Parathyroid adenoma (tissue), 2 donors: ENCODE data around the gene NHERF2.

Experiments used
- H2AFZ ChIP-seq: fragments of 300-600 bp; sonication (generic); one replicate; pipeline ENCODE4 v1.7.0; 2017; ENCODE audit warnings: antibody characterized with exemption, mild to moderate bottlenecking
- H3K27ac ChIP-seq: fragments of 300-600 bp; sonication (generic); one replicate; pipeline ENCODE4 v1.7.0; 2017
- H3K27me3 ChIP-seq: fragments of 300-600 bp; sonication (generic); one replicate; pipeline ENCODE4 v1.7.0; 2017; ENCODE audit warnings: low read length; ENCODE audit not compliant: control insufficient read depth, insufficient read depth
- H3K36me3 ChIP-seq: fragments of 300-600 bp; sonication (generic); one replicate; pipeline ENCODE4 v1.7.0; 2017; ENCODE audit warnings: low read length; ENCODE audit not compliant: control insufficient read depth, insufficient read depth
- H3K4me1 ChIP-seq: fragments of 300-600 bp; sonication (generic); one replicate; pipeline ENCODE4 v1.7.0; 2017; ENCODE audit warnings: control low read depth
- H3K4me2 ChIP-seq: fragments of 300-600 bp; sonication (generic); one replicate; pipeline ENCODE4 v1.7.0; 2017; ENCODE audit warnings: low read length
- H3K4me3 ChIP-seq: fragments of 300-600 bp; sonication (generic); one replicate; pipeline ENCODE4 v1.7.0; 2017; ENCODE audit warnings: low read depth, low read length
- H3K79me2 ChIP-seq: fragments of 300-600 bp; sonication (generic); one replicate; pipeline ENCODE4 v1.7.0; 2017; ENCODE audit warnings: control low read depth
- H3K9ac ChIP-seq: fragments of 300-600 bp; sonication (generic); one replicate; pipeline ENCODE4 v1.7.0; 2017; ENCODE audit warnings: mild to moderate bottlenecking
- H3K9me3 ChIP-seq: fragments of 300-600 bp; sonication (generic); one replicate; pipeline ENCODE4 v1.7.0; 2017; ENCODE audit warnings: low read length; ENCODE audit not compliant: control insufficient read depth
- TF ChIP-seq, protein P1 (sequence below): fragments of 300-600 bp; sonication (generic); IDR thresholded peaks from one replicate; pipeline ENCODE4 v1.7.0; 2017; ENCODE audit warnings: antibody characterized with exemption, mild to moderate bottlenecking
- donor health status: primary hyperparathyroidism.

The NHERF2 gene

DNA sequence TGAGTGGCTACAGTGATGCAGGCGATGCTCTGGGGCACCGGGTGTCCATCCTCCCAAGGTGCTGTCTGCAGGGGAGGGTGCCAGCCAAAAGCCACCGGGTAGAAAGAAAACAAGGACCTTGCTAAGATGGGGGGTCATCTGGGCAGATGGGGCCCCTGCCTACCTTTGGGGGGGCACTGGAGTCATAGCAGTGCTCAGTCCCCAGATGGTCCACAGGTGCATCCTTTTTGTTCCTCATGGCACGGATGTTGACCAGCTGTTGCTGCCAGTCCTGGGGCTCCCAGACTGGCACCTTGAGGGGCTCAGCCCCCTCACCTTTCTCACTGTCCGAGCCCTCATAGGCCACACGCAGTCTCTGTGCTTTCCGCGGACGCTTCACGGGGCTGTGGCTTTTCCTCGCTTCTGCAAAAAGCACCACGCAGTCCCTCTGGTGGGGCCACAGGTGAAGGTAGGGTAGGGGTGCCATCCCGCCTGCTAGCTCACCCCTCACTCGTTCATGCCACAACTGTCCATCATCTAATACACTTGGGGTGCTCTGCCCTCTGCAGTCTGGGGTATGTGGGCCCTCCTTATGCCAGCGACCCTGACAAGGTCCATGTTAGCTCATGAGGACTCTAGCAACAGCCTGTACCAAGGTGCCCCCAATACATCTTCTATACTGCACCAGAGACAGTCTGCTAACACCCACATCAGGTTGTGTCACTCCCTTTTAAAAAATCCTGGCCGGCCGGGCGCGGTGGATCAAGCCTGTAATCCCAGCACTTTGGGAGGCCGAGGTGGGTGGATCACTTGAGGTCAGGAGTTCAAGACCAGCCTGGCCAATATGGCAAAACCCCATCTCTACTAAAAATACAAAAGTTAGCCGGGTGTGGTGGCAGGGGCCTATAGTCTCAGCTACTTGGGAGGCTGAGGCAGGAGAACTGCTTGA lies 19.5 kb downstream of the NHERF2 start:
- no peak overlapping the region for H3K9ac ChIP-seq
- peaks cover 26% of the 10 kb centered on the region for H3K79me2 ChIP-seq
- no peak overlapping the region for H2AFZ ChIP-seq
- peaks cover 8% of the 10 kb centered on the region for H3K4me1 ChIP-seq
- no peak overlapping the region for H3K27ac ChIP-seq
- H3K4me2 ChIP-seq, result no peak overlapping the region
- TF ChIP-seq, protein P1, sequence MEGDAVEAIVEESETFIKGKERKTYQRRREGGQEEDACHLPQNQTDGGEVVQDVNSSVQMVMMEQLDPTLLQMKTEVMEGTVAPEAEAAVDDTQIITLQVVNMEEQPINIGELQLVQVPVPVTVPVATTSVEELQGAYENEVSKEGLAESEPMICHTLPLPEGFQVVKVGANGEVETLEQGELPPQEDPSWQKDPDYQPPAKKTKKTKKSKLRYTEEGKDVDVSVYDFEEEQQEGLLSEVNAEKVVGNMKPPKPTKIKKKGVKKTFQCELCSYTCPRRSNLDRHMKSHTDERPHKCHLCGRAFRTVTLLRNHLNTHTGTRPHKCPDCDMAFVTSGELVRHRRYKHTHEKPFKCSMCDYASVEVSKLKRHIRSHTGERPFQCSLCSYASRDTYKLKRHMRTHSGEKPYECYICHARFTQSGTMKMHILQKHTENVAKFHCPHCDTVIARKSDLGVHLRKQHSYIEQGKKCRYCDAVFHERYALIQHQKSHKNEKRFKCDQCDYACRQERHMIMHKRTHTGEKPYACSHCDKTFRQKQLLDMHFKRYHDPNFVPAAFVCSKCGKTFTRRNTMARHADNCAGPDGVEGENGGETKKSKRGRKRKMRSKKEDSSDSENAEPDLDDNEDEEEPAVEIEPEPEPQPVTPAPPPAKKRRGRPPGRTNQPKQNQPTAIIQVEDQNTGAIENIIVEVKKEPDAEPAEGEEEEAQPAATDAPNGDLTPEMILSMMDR, result no peak
- H3K9me3 ChIP-seq, result no peaks in the 10 kb centered on the region
- no peak overlapping the region for H3K4me3 ChIP-seq
- no peaks in the 10 kb centered on the region for H3K27me3 ChIP-seq
- no peaks in the 10 kb centered on the region for H3K36me3 ChIP-seq

DNA sequence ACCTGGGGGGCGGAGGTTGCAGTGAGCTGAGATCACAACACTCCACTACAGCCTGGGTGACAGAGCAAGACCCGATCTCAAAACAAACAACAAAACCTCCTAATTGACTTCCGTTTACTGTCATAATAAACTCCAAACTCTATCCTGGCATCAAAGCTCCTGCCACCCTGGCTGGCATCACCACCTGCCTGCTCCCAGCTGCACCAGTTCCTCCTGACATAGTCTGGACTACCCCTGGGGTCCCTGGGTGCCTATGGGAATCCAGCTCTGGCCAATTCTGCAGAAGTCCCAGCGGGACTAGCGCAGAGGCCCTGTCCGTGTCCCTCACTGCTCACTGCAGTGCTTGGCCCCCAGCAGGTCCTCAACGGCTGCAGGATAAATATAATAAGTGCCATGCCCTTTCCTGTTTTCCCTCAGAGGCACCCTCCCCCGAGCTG lies 20.2 kb downstream of the NHERF2 start:
- peaks cover 31% of the 10 kb centered on the region for H3K79me2 ChIP-seq
- H3K4me2 ChIP-seq, result peak overlapping the region; percentile 76
- H3K4me1 ChIP-seq, result peaks cover 8% of the 10 kb centered on the region
- no peak overlapping the region for H3K9ac ChIP-seq
- H3K9me3 ChIP-seq, result no peaks in the 10 kb centered on the region
- H3K27ac ChIP-seq, result no peak overlapping the region
- TF ChIP-seq, protein P1, result no peak
- H3K27me3 ChIP-seq, result no peaks in the 10 kb centered on the region
- H3K36me3 ChIP-seq, result no peaks in the 10 kb centered on the region
- H2AFZ ChIP-seq, result peak overlapping the region; percentile 90
- peak overlapping the region; percentile 88 for H3K4me3 ChIP-seq

DNA sequence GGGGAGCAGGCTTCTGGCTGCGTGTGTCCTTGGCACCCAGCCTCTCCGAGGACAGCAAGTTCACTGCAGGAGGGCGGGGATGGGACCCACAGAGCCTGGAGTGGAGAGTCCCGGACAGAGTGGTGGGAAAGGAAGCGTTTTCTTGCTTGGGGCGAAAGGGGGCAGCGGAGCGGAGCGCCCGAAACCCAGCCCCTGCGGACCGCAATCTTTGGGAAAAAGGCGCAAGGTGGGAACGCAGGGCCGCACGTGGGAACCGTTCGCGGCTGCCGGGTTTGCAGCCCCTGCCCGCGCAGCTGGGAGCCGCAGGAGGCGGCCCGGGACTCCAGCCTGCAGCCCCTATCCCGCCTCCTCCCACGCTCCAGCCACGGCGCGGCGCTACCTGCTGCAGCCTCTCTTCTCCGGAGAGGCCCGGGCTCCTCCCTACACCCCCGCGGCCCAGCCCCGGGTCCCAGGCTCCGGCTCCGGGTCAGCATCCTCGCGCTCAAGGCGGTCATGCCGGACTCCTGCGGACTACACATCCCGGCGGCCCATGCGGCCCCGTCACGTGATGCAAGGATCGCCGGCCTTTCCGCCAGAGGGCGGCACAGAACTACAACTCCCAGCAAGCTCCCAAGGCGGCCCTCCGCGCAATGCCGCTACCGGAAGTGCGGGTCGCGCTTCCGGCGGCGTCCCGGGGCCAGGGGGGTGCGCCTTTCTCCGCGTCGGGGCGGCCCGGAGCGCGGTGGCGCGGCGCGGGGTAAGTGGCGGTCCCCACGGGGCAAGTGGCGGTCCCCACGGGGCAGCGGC lies 20.8 kb downstream of the NHERF2 start, which contains the start of the genes NTHL1 and TSC2:
Gene NTHL1, minus strand, starts transcription at position 505 of the 786 bp plus-strand sequence. Its CDS starts 11 bp downstream, at position 494.
Gene TSC2, plus strand, starts transcription at position 656 of the 786 bp plus-strand sequence. CDS start 631 bp downstream, outside the sequence.
- H3K4me2 ChIP-seq, result peak within 1 kb of the TSS; percentile 76
- H3K4me3 ChIP-seq, result peak within 1 kb of the TSS; percentile 88
- no peak within 1 kb of the TSS for H3K9ac ChIP-seq
- H3K4me1 ChIP-seq, result peaks cover 8% of the 10 kb centered on the region
- H3K27ac ChIP-seq, result peak within 1 kb of the TSS; percentile 39
- no peaks in the 10 kb centered on the region for H3K27me3 ChIP-seq
- no peaks in the 10 kb centered on the region for H3K9me3 ChIP-seq
- H2AFZ ChIP-seq, result peak within 1 kb of the TSS; percentile 90
- H3K79me2 ChIP-seq, result peaks cover 34% of the 10 kb centered on the region
- no peaks in the 10 kb centered on the region for H3K36me3 ChIP-seq
- TF ChIP-seq, protein P1, result peak; percentile 76

DNA sequence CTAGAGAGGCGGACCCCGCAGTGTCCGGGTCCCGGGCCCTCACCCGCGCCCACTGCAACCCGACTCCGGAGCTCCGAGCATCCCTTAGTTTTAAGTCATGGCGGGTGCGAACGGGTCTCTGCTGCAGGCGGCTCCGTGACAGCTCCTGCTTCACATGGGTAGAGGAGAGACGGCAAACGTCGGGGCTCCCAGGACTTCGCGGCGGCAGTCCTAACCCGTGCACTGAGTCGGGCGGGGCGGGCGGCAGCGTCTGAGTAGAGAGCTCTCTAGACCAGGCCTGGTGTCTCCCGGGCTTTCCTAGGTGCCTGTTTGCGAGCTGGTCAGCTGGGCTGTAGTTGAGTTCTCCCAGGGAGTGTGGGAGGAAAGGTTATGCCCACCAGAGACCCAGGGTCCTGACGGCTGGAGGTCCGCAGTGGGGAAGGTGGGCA lies 21.4 kb downstream of the NHERF2 start:
- Histone ChIP-seq H3K4me2 (peak overlapping the region; percentile 76), H3K36me3 (no peaks in the 10 kb centered on the region), H3K27me3 (no peaks in the 10 kb centered on the region), H3K9me3 (no peaks in the 10 kb centered on the region), H3K79me2 (peaks cover 34% of the 10 kb centered on the region), H3K4me1 (peaks cover 8% of the 10 kb centered on the region), H3K27ac (peak overlapping the region; percentile 39), H2AFZ (peak overlapping the region; percentile 90), H3K4me3 (peak overlapping the region; percentile 88), H3K9ac (no peak overlapping the region)
- TF ChIP-seq, protein P1, result no peak
